Liver (tissue), 9 donors: ENCODE measurements around the gene ZKSCAN1. TPM values are rescaled to one million over a fixed set of nuclear protein-coding genes. Genes with fewer than 3 reads are reported as not detected.

Experiments used
- DNase-seq: peaks from one replicate; pipeline ENCODE4 v3.0.0-alpha.2; 2017; ENCODE audit warnings: low spot score
- H3K27ac ChIP-seq, 2 donors: one replicate each; pipeline ENCODE4 v1.7.0; 2013; ENCODE audit warnings: inconsistent platforms in 2 of 2, low read length in 2 of 2, control low read depth in 1 of 2, low read depth in 1 of 2, mild to moderate bottlenecking in 1 of 2
- H3K27me3 ChIP-seq, 4 donors: one replicate each; pipeline versions ENCODE4 v1.6.1 to v1.7.0; 2013; ENCODE audit warnings: low read length in 3 of 4, inconsistent platforms in 1 of 4, mild to moderate bottlenecking in 1 of 4, moderate library complexity in 1 of 4; ENCODE audit not compliant: control insufficient read depth in 4 of 4, insufficient read depth in 4 of 4
- H3K36me3 ChIP-seq, 4 donors: one replicate each; pipeline versions ENCODE4 v1.6.1 to v1.7.0; 2013; ENCODE audit warnings: low read length in 3 of 4, mild to moderate bottlenecking in 3 of 4, low read depth in 1 of 4, moderate library complexity in 1 of 4; ENCODE audit not compliant: control insufficient read depth in 4 of 4, insufficient read depth in 3 of 4
- H3K4me1 ChIP-seq, 4 donors: one replicate each; pipeline versions ENCODE4 v1.6.1 to v1.7.0; 2013; ENCODE audit warnings: low read length in 3 of 4, mild to moderate bottlenecking in 3 of 4, moderate library complexity in 1 of 4; ENCODE audit not compliant: control insufficient read depth in 4 of 4, insufficient read depth in 4 of 4
- H3K4me3 ChIP-seq, 3 donors: one replicate each; pipeline versions ENCODE4 v1.6.1 to v1.7.0; 2013; ENCODE audit warnings: low read length in 3 of 3, control low read depth in 1 of 3, low read depth in 1 of 3, mild to moderate bottlenecking in 1 of 3
- H3K9ac ChIP-seq, 2 donors: one replicate each; pipeline ENCODE4 v1.7.0; 2013; ENCODE audit warnings: low read length in 2 of 2, mild to moderate bottlenecking in 2 of 2, moderate library complexity in 2 of 2, control low read depth in 1 of 2, low read depth in 1 of 2
- H3K9me3 ChIP-seq, 4 donors: one replicate each; pipeline versions ENCODE4 v1.6.1 to v1.7.0; 2013; ENCODE audit warnings: low read length in 3 of 4; ENCODE audit not compliant: control insufficient read depth in 4 of 4
- ATF3 ChIP-seq: IDR thresholded peaks from 2 replicates; pipeline ENCODE4 v1.6.1; 2016; ENCODE audit warnings: antibody characterized with exemption
- EGR1 ChIP-seq, 2 donors: IDR thresholded peaks; 2 replicates each; pipeline ENCODE4 v1.6.1; 2016 to 2018; ENCODE audit warnings: antibody characterized with exemption in 2 of 2, low read depth in 2 of 2
- FOXA1 ChIP-seq: IDR thresholded peaks from 2 replicates; pipeline ENCODE4 v1.6.1; 2016; ENCODE audit warnings: antibody characterized with exemption
- FOXA2 ChIP-seq: IDR thresholded peaks from 2 replicates; pipeline ENCODE4 v1.6.1; 2016; ENCODE audit warnings: antibody characterized with exemption
- GABPA ChIP-seq, 2 donors: IDR thresholded peaks in 1 of 2; conservative IDR thresholded peaks in 1 of 2; 2 replicates each; pipeline ENCODE4 v1.6.1; 2016; ENCODE audit warnings: antibody characterized with exemption in 2 of 2, mild to moderate bottlenecking in 1 of 2, moderate library complexity in 1 of 2
- HNF4A ChIP-seq, 2 donors: conservative IDR thresholded peaks; 2 replicates each; pipeline ENCODE4 v1.6.1; 2016; ENCODE audit warnings: antibody characterized with exemption in 2 of 2, mild to moderate bottlenecking in 2 of 2
- HNF4G ChIP-seq: IDR thresholded peaks from 2 replicates; pipeline ENCODE4 v1.6.1; 2016; ENCODE audit warnings: antibody characterized with exemption
- JUND ChIP-seq, 2 donors: IDR thresholded peaks; 2 replicates each; pipeline ENCODE4 v1.6.1; 2016; ENCODE audit warnings: antibody characterized with exemption in 2 of 2
- MAX ChIP-seq: IDR thresholded peaks from 2 replicates; pipeline ENCODE4 v1.6.1; 2016; ENCODE audit warnings: antibody characterized with exemption
- NR2F2 ChIP-seq: IDR thresholded peaks from 2 replicates; pipeline ENCODE4 v1.6.1; 2016; ENCODE audit warnings: antibody characterized with exemption
- RAD21 ChIP-seq, 2 donors: IDR thresholded peaks; 2 replicates each; pipeline ENCODE4 v1.6.1; 2016; ENCODE audit warnings: antibody characterized with exemption in 2 of 2, mild to moderate bottlenecking in 2 of 2
- REST ChIP-seq: IDR thresholded peaks from 2 replicates; pipeline ENCODE4 v1.6.1; 2016; ENCODE audit warnings: antibody characterized with exemption, mild to moderate bottlenecking
- RXRA ChIP-seq, 2 donors: IDR thresholded peaks; 2 replicates each; pipeline ENCODE4 v1.6.1; 2017 to 2018; ENCODE audit warnings: antibody characterized with exemption in 2 of 2, mild to moderate bottlenecking in 1 of 2
- SP1 ChIP-seq: IDR thresholded peaks from 2 replicates; pipeline ENCODE4 v1.6.1; 2018; ENCODE audit warnings: antibody characterized with exemption, mild to moderate bottlenecking
- TAF1 ChIP-seq: conservative IDR thresholded peaks from 2 replicates; pipeline ENCODE4 v1.6.1; 2016; ENCODE audit warnings: antibody characterized with exemption, mild to moderate bottlenecking
- YY1 ChIP-seq: IDR thresholded peaks from 2 replicates; pipeline ENCODE4 v1.6.1; 2016; ENCODE audit warnings: antibody characterized with exemption, mild to moderate bottlenecking
- WGBS: extraction: QIAGEN DNeasy Blood & Tissue Kit; methylation state at CpG from one replicate; pipeline ENCODE4 v1.1.7; 2013; 5-methylcytosine and 5-hydroxymethylcytosine counted together
- polyA plus RNA-seq, 2 donors: library from polyadenylated mRNA; stranded (reverse) in 1 of 2; unstranded in 1 of 2; fragments of 200-250 nt in 1 of 2; fragments of >200 nt in 1 of 2; fragmentation: Nextera tagmentation in 1 of 2; extraction: Ambion mirVana in 1 of 2; gene quantifications; one replicate each; pipeline versions ENCODE4 v1.2.1 to v1.2.3, GENCODE V29; 2013 to 2015
- total RNA-seq, 2 donors: library from RNA; depleted of rRNA; stranded (reverse); fragments of >200 nt; gene quantifications; one replicate each; pipeline ENCODE4 v1.2.3, GENCODE V29; 2014
- TF ChIP-seq, protein P1 (sequence below): IDR thresholded peaks from 2 replicates; pipeline ENCODE4 v1.6.1; 2016; ENCODE audit warnings: antibody characterized with exemption
- TF ChIP-seq, protein P2 (sequence below): fragments of 150-350 bp; IDR thresholded peaks from 2 replicates; pipeline ENCODE4 v1.5.1; 2017; ENCODE audit warnings: improper control_type of control experiment, low read depth, low read length; ENCODE audit not compliant: missing input control
- donor health status: healthy.
- donor health status: healthy.
- donor health status: healthy.
- donor health status: healthy.
- donor health status: healthy.

ZKSCAN1 gene
- 100 to 1,000 TPM in 1 of 2 donors, 10 to 100 TPM in 1; 20.5 to 117 TPM for total RNA-seq
- polyA plus RNA-seq, result 10 to 100 TPM; 11.8 to 39.7 TPM

DNA sequence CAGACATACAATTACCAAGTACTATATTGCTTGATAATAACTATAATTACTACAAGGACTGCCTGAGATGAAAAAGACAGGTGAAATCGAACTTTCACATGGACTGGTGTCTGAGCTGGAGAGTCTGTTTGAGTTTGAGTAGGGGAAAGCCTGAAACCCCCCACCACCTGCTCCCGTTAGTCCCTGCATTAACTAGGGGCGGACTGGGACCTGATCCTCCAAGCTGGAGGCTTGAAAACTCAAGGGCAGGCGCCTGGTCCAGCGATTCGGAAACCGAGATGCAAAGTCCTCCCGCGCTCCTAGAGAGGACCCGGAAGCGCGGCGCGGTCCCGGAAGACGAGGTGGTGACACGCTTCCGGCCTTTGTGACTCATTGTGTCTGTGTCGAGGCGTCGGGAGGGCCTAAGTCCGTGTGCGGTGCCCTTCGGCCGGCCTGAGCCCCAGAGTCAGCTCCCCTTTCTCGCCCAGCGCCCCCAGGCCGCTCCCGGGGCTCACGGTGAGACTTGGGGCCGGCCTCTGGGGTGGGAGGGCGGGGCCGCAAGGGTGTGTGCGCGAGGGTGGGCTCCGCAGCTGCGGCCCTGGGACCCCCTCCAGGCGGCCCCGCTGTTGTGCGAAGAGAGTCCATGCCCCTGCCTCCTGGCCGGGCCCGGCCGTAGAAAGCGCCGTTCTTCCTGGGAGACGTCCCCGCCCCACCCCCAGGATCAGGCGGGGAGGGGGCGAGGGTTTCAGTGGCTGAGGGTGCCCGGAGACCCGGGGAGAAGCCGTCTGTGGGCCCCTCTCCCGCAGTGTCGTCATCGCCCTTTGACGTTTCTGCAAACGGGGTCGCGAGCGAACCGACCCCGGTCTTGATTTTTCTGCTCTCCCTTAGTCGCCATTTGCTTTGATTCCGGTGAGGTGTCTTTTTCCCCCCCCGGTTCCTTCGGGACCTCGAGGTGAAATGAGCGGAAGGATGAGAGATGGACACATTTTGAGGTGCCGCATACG lies at the start of gene ZKSCAN1:
Gene ZKSCAN1 (plus strand): TSS at position 365 of the 983 bp plus-strand sequence. CDS start 7,911 bp downstream, outside the sequence.
- Histone ChIP-seq H3K36me3 (peaks cover 0 to 3% (median 0%) of the 10 kb centered on the region in 4 donors), H3K4me3 (peak within 1 kb of the TSS; percentile 85 to 98 (median 95)), H3K4me1 (peaks cover 20 to 64% (median 46%) of the 10 kb centered on the region in 4 donors), H3K27ac (peak within 1 kb of the TSS; percentile 86 to 98), H3K9me3 (no peaks in the 10 kb centered on the region), H3K9ac (peak within 1 kb of the TSS; percentile 99 to 100), H3K27me3 (no peaks in the 10 kb centered on the region)
- TF ChIP-seq EGR1 (IDR thresholded peaks at IDR 0.05; ENCODE audit: low read depth in 2 of 2) (peak; percentile 8 to 51), SP1 (peak; percentile 64), HNF4A (conservative IDR thresholded peaks at IDR 0.05) (peak; percentile 54 to 63), FOXA1 (no peak), REST (peak; percentile 61), ATF3 (peak; percentile 48), JUND (IDR thresholded peaks at IDR 0.05) (peak; percentile 92 to 96), MAX (peak; percentile 21), HNF4G (peak; percentile 22), FOXA2 (no peak), RXRA (IDR thresholded peaks at IDR 0.05) (peak; percentile 28 to 37), YY1 (peak; percentile 55), NR2F2 (no peak), TAF1 (peak; percentile 87), GABPA (IDR thresholded peaks at IDR 0.05 in 1 of 2, conservative IDR thresholded peaks at IDR 0.05 in 1 of 2) (peak; percentile 93 to 96), RAD21 (IDR thresholded peaks at IDR 0.05) (peak in 1 of 2 donors; percentile 26)
- TF ChIP-seq, protein P1, sequence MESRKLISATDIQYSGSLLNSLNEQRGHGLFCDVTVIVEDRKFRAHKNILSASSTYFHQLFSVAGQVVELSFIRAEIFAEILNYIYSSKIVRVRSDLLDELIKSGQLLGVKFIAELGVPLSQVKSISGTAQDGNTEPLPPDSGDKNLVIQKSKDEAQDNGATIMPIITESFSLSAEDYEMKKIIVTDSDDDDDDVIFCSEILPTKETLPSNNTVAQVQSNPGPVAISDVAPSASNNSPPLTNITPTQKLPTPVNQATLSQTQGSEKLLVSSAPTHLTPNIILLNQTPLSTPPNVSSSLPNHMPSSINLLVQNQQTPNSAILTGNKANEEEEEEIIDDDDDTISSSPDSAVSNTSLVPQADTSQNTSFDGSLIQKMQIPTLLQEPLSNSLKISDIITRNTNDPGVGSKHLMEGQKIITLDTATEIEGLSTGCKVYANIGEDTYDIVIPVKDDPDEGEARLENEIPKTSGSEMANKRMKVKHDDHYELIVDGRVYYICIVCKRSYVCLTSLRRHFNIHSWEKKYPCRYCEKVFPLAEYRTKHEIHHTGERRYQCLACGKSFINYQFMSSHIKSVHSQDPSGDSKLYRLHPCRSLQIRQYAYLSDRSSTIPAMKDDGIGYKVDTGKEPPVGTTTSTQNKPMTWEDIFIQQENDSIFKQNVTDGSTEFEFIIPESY, result no peak
- TF ChIP-seq, protein P2, sequence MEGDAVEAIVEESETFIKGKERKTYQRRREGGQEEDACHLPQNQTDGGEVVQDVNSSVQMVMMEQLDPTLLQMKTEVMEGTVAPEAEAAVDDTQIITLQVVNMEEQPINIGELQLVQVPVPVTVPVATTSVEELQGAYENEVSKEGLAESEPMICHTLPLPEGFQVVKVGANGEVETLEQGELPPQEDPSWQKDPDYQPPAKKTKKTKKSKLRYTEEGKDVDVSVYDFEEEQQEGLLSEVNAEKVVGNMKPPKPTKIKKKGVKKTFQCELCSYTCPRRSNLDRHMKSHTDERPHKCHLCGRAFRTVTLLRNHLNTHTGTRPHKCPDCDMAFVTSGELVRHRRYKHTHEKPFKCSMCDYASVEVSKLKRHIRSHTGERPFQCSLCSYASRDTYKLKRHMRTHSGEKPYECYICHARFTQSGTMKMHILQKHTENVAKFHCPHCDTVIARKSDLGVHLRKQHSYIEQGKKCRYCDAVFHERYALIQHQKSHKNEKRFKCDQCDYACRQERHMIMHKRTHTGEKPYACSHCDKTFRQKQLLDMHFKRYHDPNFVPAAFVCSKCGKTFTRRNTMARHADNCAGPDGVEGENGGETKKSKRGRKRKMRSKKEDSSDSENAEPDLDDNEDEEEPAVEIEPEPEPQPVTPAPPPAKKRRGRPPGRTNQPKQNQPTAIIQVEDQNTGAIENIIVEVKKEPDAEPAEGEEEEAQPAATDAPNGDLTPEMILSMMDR, result no peak
- 2% methylated on average over 70 of the region's 70 CpGs for WGBS
- peak; percentile 85 for DNase-seq
